Measurements from ENCODE around the gene CCDC17. TPM values are rescaled to one million over a fixed set of nuclear protein-coding genes. Genes with fewer than 3 reads are reported as not detected.

The CCDC17 gene
- polyA plus RNA-seq, 1 experiment: 0.19 TPM

DNA sequence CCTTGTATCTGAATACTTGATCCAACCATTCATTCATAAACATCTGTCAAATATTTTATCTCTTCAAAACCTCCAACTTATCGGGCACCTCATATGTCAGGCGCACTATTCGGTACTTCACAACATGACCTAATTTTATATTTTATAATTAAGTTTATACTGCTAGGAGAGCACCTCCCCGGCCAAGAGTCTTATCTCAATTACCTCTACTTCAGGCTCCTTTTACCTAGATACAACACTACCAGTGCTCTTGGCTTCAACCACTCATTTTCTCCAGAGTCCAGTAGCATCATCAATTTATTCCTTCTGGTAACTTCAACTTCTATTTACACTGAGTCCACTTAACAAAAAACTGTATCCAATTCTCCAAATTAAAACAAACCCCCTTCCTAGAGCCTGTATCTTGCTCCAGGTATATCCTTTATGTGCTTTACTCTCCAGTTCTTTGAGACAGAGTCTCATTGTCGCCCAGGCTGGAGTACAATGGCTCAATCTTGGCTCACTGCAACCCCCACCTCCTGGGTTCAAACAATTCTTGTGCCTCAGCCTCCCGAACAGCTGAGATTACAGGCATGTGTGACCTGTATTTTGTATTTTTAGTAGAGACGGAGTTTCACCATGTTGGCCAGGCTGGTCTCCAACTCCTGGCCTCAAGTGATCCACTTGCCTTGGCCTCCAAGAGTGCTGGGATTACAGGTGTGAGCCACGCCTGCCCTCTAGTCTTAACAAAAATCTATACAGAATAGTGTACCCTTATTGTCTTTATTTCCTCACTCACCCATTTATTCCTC is 43.7 kb upstream of the CCDC17 start:
- Histone ChIP-seq H3K27ac (ENCODE audit: low read depth, low read length) (no peak overlapping the region), H3K27me3 (ENCODE audit: control insufficient read depth, insufficient read depth, low read length) (no peaks in the 10 kb centered on the region), H3K9me3 (ENCODE audit: control insufficient read depth, insufficient read depth, low read length) (no peaks in the 10 kb centered on the region; the same call in 1 of the 2 replicates), H3K4me3 (ENCODE audit: low read depth, low read length) (no peak overlapping the region)
- ChIA-PET POLR2A (interaction anchor here (1.4 kb wide), 1 partner anchor 146 kb away, joined by 4 read pairs; the partner anchor contains the start of gene PRDX1), CTCF (no interaction called here)
- DNase-seq (ENCODE audit: low read depth, low spot score): no peak
- TF ChIP-seq, protein P1, sequence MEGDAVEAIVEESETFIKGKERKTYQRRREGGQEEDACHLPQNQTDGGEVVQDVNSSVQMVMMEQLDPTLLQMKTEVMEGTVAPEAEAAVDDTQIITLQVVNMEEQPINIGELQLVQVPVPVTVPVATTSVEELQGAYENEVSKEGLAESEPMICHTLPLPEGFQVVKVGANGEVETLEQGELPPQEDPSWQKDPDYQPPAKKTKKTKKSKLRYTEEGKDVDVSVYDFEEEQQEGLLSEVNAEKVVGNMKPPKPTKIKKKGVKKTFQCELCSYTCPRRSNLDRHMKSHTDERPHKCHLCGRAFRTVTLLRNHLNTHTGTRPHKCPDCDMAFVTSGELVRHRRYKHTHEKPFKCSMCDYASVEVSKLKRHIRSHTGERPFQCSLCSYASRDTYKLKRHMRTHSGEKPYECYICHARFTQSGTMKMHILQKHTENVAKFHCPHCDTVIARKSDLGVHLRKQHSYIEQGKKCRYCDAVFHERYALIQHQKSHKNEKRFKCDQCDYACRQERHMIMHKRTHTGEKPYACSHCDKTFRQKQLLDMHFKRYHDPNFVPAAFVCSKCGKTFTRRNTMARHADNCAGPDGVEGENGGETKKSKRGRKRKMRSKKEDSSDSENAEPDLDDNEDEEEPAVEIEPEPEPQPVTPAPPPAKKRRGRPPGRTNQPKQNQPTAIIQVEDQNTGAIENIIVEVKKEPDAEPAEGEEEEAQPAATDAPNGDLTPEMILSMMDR (IDR thresholded peaks at IDR 0.05; ENCODE audit: low read depth, low read length): no peak

DNA sequence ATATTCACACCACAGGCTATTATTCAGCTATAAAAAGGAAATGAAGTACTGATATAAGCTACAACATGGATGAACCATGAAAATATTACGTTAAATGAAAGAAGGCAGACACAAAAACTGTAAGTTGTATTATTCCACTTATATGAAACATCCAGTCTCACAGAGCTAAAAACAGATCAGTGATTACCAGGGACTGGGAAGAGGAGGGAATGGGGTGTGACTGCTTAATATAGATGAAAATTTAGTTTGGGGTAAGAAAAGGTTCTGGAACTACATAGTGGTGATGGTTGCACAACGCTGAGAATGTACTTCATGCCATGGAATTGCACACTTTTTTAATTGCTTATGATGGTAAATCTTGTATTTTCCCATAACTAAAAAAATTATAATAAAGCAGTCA is 43.0 kb upstream of the CCDC17 start:
- Histone ChIP-seq H3K27ac (ENCODE audit: low read depth, low read length) (no peak overlapping the region), H3K27me3 (ENCODE audit: control insufficient read depth, insufficient read depth, low read length) (no peaks in the 10 kb centered on the region), H3K4me3 (ENCODE audit: low read depth, low read length) (no peak overlapping the region), H3K9me3 (ENCODE audit: control insufficient read depth, insufficient read depth, low read length) (no peaks in the 10 kb centered on the region; the same call in 1 of the 2 replicates)
- CTCF ChIA-PET: no interaction called here
- TF ChIP-seq, protein P1 (IDR thresholded peaks at IDR 0.05; ENCODE audit: low read depth, low read length): no peak
- DNase-seq (ENCODE audit: low read depth, low spot score): no peak
- POLR2A ChIA-PET: no interaction called here

DNA sequence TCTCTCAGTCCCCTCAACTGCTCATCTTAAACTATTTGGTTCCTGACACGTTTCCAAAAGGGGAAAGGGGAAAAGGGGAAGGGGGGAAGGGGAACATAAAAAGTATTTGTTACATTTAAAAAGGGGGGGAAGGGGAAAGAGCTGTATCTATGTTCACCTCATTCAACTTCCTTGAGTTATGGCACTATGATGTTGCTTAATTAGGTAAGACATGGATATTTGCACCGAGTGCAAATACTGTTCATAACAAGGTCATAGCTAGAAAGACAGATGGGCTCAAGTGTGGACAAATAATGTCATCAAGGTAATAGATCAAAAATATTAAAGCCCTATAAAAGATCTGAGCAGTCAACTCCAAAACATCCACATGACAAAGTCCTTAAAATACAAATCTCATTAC is 36.5 kb upstream of the CCDC17 start:
- no peak for DNase-seq (ENCODE audit: low read depth, low spot score)
- Histone ChIP-seq H3K27ac (ENCODE audit: low read depth, low read length) (no peak overlapping the region), H3K27me3 (ENCODE audit: control insufficient read depth, insufficient read depth, low read length) (no peaks in the 10 kb centered on the region), H3K4me3 (ENCODE audit: low read depth, low read length) (no peak overlapping the region), H3K9me3 (ENCODE audit: control insufficient read depth, insufficient read depth, low read length) (no peaks in the 10 kb centered on the region)
- CTCF ChIA-PET: no interaction called here
- POLR2A ChIA-PET: no interaction called here
- TF ChIP-seq, protein P1 (IDR thresholded peaks at IDR 0.05; ENCODE audit: low read depth, low read length): no peak

DNA sequence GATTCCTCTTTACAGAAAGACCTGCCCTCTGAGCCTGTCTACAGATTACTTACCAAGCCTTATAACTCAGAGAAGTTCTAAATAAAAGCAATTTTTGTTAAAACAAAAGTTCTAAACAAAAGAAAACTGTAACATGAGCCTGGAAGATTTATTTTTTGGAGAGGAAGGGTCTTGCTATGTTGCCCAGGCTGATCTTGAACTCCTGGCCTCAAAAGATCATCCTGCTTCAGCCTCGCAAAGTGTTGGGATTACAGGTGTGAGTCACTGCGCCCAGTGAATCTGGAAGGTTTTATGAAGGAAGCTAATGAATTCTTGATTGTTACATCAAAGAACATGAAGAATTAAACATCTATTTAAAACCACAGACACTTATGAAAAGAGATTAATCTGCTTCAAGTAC is 35.4 kb upstream of the CCDC17 start:
- DNase-seq (ENCODE audit: low read depth, low spot score): no peak
- Histone ChIP-seq H3K27ac (ENCODE audit: low read depth, low read length) (no peak overlapping the region), H3K9me3 (ENCODE audit: control insufficient read depth, insufficient read depth, low read length) (no peaks in the 10 kb centered on the region), H3K27me3 (ENCODE audit: control insufficient read depth, insufficient read depth, low read length) (no peaks in the 10 kb centered on the region), H3K4me3 (ENCODE audit: low read depth, low read length) (no peak overlapping the region)
- POLR2A ChIA-PET: no interaction called here
- TF ChIP-seq, protein P1 (IDR thresholded peaks at IDR 0.05; ENCODE audit: low read depth, low read length): no peak
- CTCF ChIA-PET: no interaction called here

DNA sequence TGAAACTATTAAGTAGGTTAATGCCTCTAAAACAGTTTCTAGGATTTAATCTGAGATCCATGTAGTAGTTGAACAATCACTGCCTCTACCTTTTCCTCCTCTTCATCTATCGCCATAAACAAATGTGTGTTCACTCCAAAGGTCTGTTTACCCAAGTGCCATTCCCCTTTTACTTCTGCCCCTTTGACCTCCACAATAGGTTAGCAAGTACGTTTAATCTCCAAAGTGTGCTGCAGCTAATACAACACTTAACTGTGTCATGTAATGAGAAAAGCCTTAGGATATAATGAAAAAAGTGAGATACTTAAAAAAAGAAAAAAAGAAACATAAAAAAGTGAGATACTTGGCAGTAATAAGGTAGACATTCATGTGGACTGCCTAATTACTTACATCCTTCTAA is 34.3 kb upstream of the CCDC17 start:
- POLR2A ChIA-PET: no interaction called here
- CTCF ChIA-PET: interaction anchor here (0.6 kb wide), 1 partner anchor 26 kb away, joined by 3 read pairs; no protein-coding TSS in a partner anchor
- no peak for DNase-seq (ENCODE audit: low read depth, low spot score)
- no peak overlapping the region for H3K4me3 ChIP-seq (ENCODE audit: low read depth, low read length)
- H3K27ac ChIP-seq (ENCODE audit: low read depth, low read length): no peak overlapping the region
- no peaks in the 10 kb centered on the region for H3K27me3 ChIP-seq (ENCODE audit: control insufficient read depth, insufficient read depth, low read length)
- TF ChIP-seq, protein P1 (IDR thresholded peaks at IDR 0.05; ENCODE audit: low read depth, low read length): no peak
- H3K9me3 ChIP-seq (ENCODE audit: control insufficient read depth, insufficient read depth, low read length): no peaks in the 10 kb centered on the region
